K562 (cell line): ENCODE results near the gene DPEP1. TPM values are rescaled to one million over a fixed set of nuclear protein-coding genes. Genes with fewer than 3 reads are reported as not detected.
A peak's percentile ranks its signal among the peaks of the same experiment; 100 is the strongest.

Experiments
- ATAC-seq: fragments of 200-7000 bp; cut with Tn5 transposase; 3 replicates; pipeline ENCODE4 v1.9.1; 2020; ENCODE audit warnings: moderate library complexity
- BruUV-seq: library from RNA; stranded (reverse); fragments of 400-500 nt; replicated peaks from 2 replicates; lab custom pipeline; 2021; lab: Mats Ljungman, UMichigan
- CTCF ChIA-PET: fragments of 300-600 bp; formaldehyde crosslinking; extraction: SDS; loops from one replicate; lab custom pipeline; 2021; ENCODE audit warnings: low intra/inter-chr PET ratio; lab: Yijun Ruan, JAX
- POLR2A ChIA-PET: fragments of 300-600, 350-650 bp; sonication (Branson Sonifier 250); formaldehyde crosslinking; extraction: SDS; loops from one replicate; lab custom pipeline; 2021; ENCODE audit warnings: antibody characterized with exemption, inconsistent platforms; lab: Yijun Ruan, JAX
- DNase-seq, 4 experiments: peaks; one replicate each; pipeline versions ENCODE4 v3.0.0 to v3.0.0-alpha.2; 2011 to 2018; ENCODE audit warnings: low spot score in 3 of 4, mixed read lengths in 3 of 4; ENCODE audit errors: extremely low read depth in 1 of 4
- FAIRE-seq: peaks from 2 replicates; lab custom pipeline; 2011; peaks lifted over from hg19 to GRCh38; lab: Jason Lieb, UNC
- H2AFZ ChIP-seq: 2 replicates; pipeline ENCODE4 v1.6.0; 2011; ENCODE audit warnings: low read depth, low read length, control low read depth, inconsistent platforms
- H3K27ac ChIP-seq: fragments of 200-600 bp; 3 replicates; pipeline ENCODE4 v1.8.0; 2011; ENCODE audit warnings: low read depth, mild to moderate bottlenecking, control low read depth, inconsistent platforms, low read length, moderate library complexity, mixed read lengths; ENCODE audit errors: extremely low read depth
- H3K27me3 ChIP-seq, 2 experiments: fragments of 300-600 bp in 1 of 2; 2 replicates in 1 of 2; 3 replicates in 1 of 2; pipeline versions ENCODE4 v1.6.0 to v1.8.0; 2011; ENCODE audit warnings: inconsistent platforms in 2 of 2, low read length in 2 of 2, mild to moderate bottlenecking in 1 of 2, mixed read lengths in 1 of 2, moderate library complexity in 1 of 2; ENCODE audit not compliant: control insufficient read depth in 2 of 2, insufficient read depth in 2 of 2
- H3K36me3 ChIP-seq: fragments of 300-600 bp; 3 replicates; pipeline ENCODE4 v1.8.0; 2011; ENCODE audit warnings: mild to moderate bottlenecking, low read length, inconsistent platforms; ENCODE audit not compliant: control insufficient read depth, insufficient read depth
- H3K4me1 ChIP-seq, 2 experiments: fragments of 200-600 bp in 1 of 2; replicated peaks in 1 of 2; 2 replicates in 1 of 2; 3 replicates in 1 of 2; pipeline versions ENCODE4 v1.5.1 to v1.8.0; 2011; ENCODE audit warnings: inconsistent platforms in 2 of 2, low read length in 2 of 2, mild to moderate bottlenecking in 1 of 2, mixed read lengths in 1 of 2, moderate library complexity in 1 of 2; ENCODE audit not compliant: control insufficient read depth in 2 of 2, insufficient read depth in 2 of 2
- H3K4me2 ChIP-seq: 2 replicates; pipeline ENCODE4 v1.6.1; 2011; ENCODE audit warnings: low read length, control low read depth, inconsistent platforms, mixed read lengths; ENCODE audit not compliant: insufficient read depth
- H3K4me3 ChIP-seq: fragments of 200-600 bp; sonication (generic), shearing (Covaris generic); 2 replicates; pipeline ENCODE4 v1.5.1; 2016; ENCODE audit warnings: control low read depth, inconsistent platforms
- H3K79me2 ChIP-seq: fragments of 200-600 bp; 3 replicates; pipeline ENCODE4 v1.8.0; 2011; ENCODE audit warnings: low read length, inconsistent platforms; ENCODE audit not compliant: control insufficient read depth, insufficient read depth
- H3K9ac ChIP-seq, 2 experiments: 2 replicates each; pipeline versions ENCODE4 v1.6.0 to v1.6.1; 2011; ENCODE audit warnings: low read depth in 2 of 2, low read length in 2 of 2, control low read depth in 1 of 2, inconsistent platforms in 1 of 2, mild to moderate bottlenecking in 1 of 2, mixed read lengths in 1 of 2; ENCODE audit not compliant: insufficient read depth in 1 of 2
- H3K9me1 ChIP-seq: one replicate; pipeline ENCODE4 v1.6.0; 2011; ENCODE audit warnings: inconsistent platforms, mild to moderate bottlenecking, low read length, moderate library complexity; ENCODE audit not compliant: control insufficient read depth, insufficient read depth
- H3K9me3 ChIP-seq: replicated peaks from 2 replicates; pipeline ENCODE4 v1.5.1; 2011; ENCODE audit warnings: low read depth, low read length, inconsistent platforms; ENCODE audit not compliant: control insufficient read depth, insufficient read depth
- H4K20me1 ChIP-seq: replicated peaks from 2 replicates; pipeline ENCODE4 v1.6.1; 2011; ENCODE audit warnings: low read length, inconsistent platforms, mixed read lengths; ENCODE audit not compliant: control insufficient read depth, insufficient read depth
- DNMT1 ChIP-seq: fragments of 450-650 bp; IDR thresholded peaks from 2 replicates; pipeline ENCODE4 v1.6.1; 2016; ENCODE audit warnings: antibody characterized with exemption, mild to moderate bottlenecking
- JUND ChIP-seq, 2 experiments: IDR thresholded peaks; 2 replicates in 1 of 2; 3 replicates in 1 of 2; pipeline ENCODE4 v1.6.1; 2011; ENCODE audit warnings: borderline replicate concordance in 2 of 2, low read depth in 2 of 2, low read length in 2 of 2, improper control_type of control experiment in 1 of 2, missing biosample characterization in 1 of 2, missing genetic modification characterization in 1 of 2, missing genetic modification reagents in 1 of 2
- KLF10 ChIP-seq: fragments of 250-450 bp; sonication (Bioruptor Pico); IDR thresholded peaks from 2 replicates; pipeline ENCODE4 v1.6.1; 2021; ENCODE audit warnings: matching md5 sums
- MIER1 ChIP-seq: fragments of 450-650 bp; IDR thresholded peaks from 2 replicates; pipeline ENCODE4 v1.6.1; 2016; ENCODE audit warnings: antibody characterized with exemption, mild to moderate bottlenecking, low read depth
- POLR3G ChIP-seq: IDR thresholded peaks from 2 replicates; pipeline ENCODE4 v1.6.1; 2011; ENCODE audit not compliant: insufficient read length, insufficient replicate concordance; ENCODE audit errors: extremely low read depth
- STAG1 ChIP-seq: sonication (generic); formaldehyde crosslinking; IDR thresholded peaks from 2 replicates; pipeline ENCODE4 v1.5.0; 2020; ENCODE audit warnings: missing genetic modification reagents, borderline replicate concordance
- WGBS: fragments of 100-300 bp; shearing (Covaris generic); methylation state at CpG from one replicate; pipeline ENCODE4 v1.1.6; 2016; ENCODE audit warnings: low coverage, mixed read lengths; ENCODE audit not compliant: insufficient coverage; ENCODE audit errors: missing lambda C conversion rate; 5-methylcytosine and 5-hydroxymethylcytosine counted together
- in situ Hi-C: fragments of 300-500 bp; cut with MboI; formaldehyde crosslinking; loops from 4 replicates; pipeline ENCODE4 v1.15.0; 2018; ENCODE audit warnings: inconsistent platforms, mixed read lengths
- intact Hi-C: fragments of 100-400 bp; cut with micrococcal nuclease; formaldehyde crosslinking; loops from 2 replicates; pipeline ENCODE4 v1.14.2; 2022
- polyA plus RNA-seq, 8 experiments: library from polyadenylated mRNA; depleted of rRNA in 4 of 8; stranded (reverse) in 5 of 8; unstranded in 3 of 8; fragments of >200 nt; fragmentation: Nextera tagmentation in 2 of 8; fragmentation: Illumina TruSeq in 1 of 8; extraction: Ambion mirVana in 2 of 8; extraction: Trizol in 1 of 8; gene quantifications; 2 replicates each; pipeline versions ENCODE4 v1.2.1 to v1.2.3, GENCODE V29; 2011 to 2014; ENCODE audit warnings: inconsistent platforms in 1 of 8, missing spikeins in 1 of 8
- total RNA-seq, 7 experiments: library from RNA; depleted of rRNA in 6 of 7; stranded (reverse); fragments of >200 nt in 6 of 7; fragmentation: Illumina TruSeq in 2 of 7; extraction: Trizol in 2 of 7; gene quantifications; 2 replicates each; pipeline versions ENCODE4 v1.2.1 to v1.2.3, GENCODE V29; 2011 to 2021; ENCODE audit warnings: low replicate concordance in 1 of 7
- TF ChIP-seq, protein P1 (sequence below): sonication (generic); formaldehyde crosslinking; IDR thresholded peaks from 2 replicates; pipeline ENCODE4 v1.8.0; 2022; ENCODE audit warnings: mild to moderate bottlenecking, missing genetic modification reagents
- TF ChIP-seq, protein P2 (sequence below), 2 experiments: fragments of 450-650 bp in 1 of 2; sonication (generic) in 1 of 2; formaldehyde crosslinking in 1 of 2; IDR thresholded peaks in 1 of 2; conservative IDR thresholded peaks in 1 of 2; 2 replicates each; pipeline versions ENCODE4 v1.6.1 to v1.8.1; 2016 to 2023; ENCODE audit warnings: mild to moderate bottlenecking in 2 of 2, moderate library complexity in 2 of 2, inconsistent platforms in 1 of 2, missing genetic modification reagents in 1 of 2
- TF ChIP-seq, protein P3 (sequence below): fragments of 250-450 bp; sonication (Bioruptor Pico); IDR thresholded peaks from 2 replicates; pipeline ENCODE4 v1.4.0; 2020; ENCODE audit warnings: borderline replicate concordance
- TF ChIP-seq, protein P4 (sequence below): IDR thresholded peaks from 3 replicates; pipeline ENCODE4 v1.6.1; 2011; ENCODE audit warnings: borderline replicate concordance, mild to moderate bottlenecking; ENCODE audit not compliant: insufficient read length, insufficient read depth

The DPEP1 gene
- total and polyA plus RNA-seq, 9 of the 15 experiments (the other 6 are each of a cell fraction or from before 2014, with no cell fraction given): 0.14 to 0.31 (median 0.20) TPM; not detected in 6

DNA sequence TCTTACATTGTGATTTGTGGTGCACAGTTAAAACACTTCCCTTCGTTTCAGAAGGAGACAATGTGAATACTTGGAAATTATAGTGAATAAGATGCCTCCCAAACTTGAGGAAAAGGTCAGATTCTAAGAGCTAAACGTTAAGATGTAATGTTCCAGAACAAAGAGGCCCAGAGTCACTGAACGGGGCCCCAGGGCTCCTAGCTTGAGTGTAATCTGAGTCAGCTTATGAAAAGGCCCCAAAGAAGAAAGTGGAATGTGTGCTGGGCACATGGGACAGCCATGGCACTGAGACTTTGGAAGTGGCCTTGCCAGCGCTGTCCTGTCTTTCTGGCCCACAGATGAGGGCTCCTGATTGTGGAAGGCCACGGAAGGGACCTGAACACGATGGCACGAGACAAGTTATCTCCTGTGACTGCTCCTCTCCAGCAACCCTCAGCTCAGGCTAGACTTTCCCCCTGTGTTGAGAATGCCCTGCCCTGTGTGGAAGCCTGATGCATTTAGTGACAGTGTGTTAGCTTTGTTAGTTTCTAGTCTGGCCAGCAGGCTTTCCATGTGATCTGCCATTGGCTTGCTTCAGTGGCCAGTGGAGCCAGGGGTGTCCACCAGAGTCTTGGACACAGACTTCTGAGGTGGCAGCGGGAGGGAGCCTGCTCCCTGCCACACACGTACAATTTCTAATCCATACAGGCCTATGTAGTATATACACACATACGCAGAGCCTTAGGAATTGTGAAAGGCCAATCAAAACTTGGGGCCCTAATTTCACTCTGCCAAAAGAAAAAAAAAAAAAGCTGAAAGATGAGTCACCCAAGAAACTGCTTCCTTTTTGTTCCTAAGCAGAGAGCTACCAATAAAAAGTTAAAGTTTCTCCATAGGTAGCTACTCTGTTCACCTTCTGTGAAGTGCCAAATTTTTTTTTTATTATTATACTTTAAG is 57.3 kb downstream of the DPEP1 start:
- no TSS peak for BruUV-seq
- Histone ChIP-seq H3K9me3 (no peaks in the 10 kb centered on the region), H4K20me1 (no peaks in the 10 kb centered on the region), H3K9ac (0 out of 4 replicates have a peak overlapping the region, but pooled peaks of 1 of the 2 experiments have one; percentile 6), H3K4me3 (no peak overlapping the region), H3K79me2 (no peaks in the 10 kb centered on the region), H3K27me3 (no peaks in the 10 kb centered on the region), H3K27ac (peak overlapping the region; percentile 26; the same call in 1 of the 3 replicates), H3K4me2 (no peak overlapping the region), H3K9me1 (no peaks in the 10 kb centered on the region), H3K4me1 (peaks cover 0 to 23% of the 10 kb centered on the region in 2 experiments; a peak in 3 of 5 replicates), H2AFZ (no peak overlapping the region), H3K36me3 (no peaks in the 10 kb centered on the region)
- FAIRE-seq (no peak), ATAC-seq (peak; percentile 18; the same call in 2 of the 3 replicates), DNase-seq (no peak)
- 54% methylated on average over 10 of the region's 10 CpGs for WGBS
- CTCF ChIA-PET: no interaction called here
- intact Hi-C loops: no loop called here
- POLR2A ChIA-PET: no interaction called here
- in situ Hi-C loops: no loop called here
- no peak for TF ChIP-seq MIER1
- TF ChIP-seq, protein P1, sequence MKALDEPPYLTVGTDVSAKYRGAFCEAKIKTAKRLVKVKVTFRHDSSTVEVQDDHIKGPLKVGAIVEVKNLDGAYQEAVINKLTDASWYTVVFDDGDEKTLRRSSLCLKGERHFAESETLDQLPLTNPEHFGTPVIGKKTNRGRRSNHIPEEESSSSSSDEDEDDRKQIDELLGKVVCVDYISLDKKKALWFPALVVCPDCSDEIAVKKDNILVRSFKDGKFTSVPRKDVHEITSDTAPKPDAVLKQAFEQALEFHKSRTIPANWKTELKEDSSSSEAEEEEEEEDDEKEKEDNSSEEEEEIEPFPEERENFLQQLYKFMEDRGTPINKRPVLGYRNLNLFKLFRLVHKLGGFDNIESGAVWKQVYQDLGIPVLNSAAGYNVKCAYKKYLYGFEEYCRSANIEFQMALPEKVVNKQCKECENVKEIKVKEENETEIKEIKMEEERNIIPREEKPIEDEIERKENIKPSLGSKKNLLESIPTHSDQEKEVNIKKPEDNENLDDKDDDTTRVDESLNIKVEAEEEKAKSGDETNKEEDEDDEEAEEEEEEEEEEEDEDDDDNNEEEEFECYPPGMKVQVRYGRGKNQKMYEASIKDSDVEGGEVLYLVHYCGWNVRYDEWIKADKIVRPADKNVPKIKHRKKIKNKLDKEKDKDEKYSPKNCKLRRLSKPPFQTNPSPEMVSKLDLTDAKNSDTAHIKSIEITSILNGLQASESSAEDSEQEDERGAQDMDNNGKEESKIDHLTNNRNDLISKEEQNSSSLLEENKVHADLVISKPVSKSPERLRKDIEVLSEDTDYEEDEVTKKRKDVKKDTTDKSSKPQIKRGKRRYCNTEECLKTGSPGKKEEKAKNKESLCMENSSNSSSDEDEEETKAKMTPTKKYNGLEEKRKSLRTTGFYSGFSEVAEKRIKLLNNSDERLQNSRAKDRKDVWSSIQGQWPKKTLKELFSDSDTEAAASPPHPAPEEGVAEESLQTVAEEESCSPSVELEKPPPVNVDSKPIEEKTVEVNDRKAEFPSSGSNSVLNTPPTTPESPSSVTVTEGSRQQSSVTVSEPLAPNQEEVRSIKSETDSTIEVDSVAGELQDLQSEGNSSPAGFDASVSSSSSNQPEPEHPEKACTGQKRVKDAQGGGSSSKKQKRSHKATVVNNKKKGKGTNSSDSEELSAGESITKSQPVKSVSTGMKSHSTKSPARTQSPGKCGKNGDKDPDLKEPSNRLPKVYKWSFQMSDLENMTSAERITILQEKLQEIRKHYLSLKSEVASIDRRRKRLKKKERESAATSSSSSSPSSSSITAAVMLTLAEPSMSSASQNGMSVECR (CRISPR knock-in tag): no peak
- TF ChIP-seq POLR3G: no peak
- TF ChIP-seq JUND (IDR thresholded peaks at IDR 0.05; ENCODE audit: borderline replicate concordance, low read depth, low read length): no peak
- peak; percentile 44; the same call in 1 of the 3 replicates for TF ChIP-seq JUND (tag; IDR thresholded peaks at IDR 0.05; ENCODE audit: borderline replicate concordance, low read depth, low read length)
- TF ChIP-seq, protein P2, sequence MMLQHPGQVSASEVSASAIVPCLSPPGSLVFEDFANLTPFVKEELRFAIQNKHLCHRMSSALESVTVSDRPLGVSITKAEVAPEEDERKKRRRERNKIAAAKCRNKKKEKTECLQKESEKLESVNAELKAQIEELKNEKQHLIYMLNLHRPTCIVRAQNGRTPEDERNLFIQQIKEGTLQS (IDR thresholded peaks at IDR 0.05): peak; percentile 26; the same call in 1 of the 2 replicates
- TF ChIP-seq, protein P2 (CRISPR knock-in tag; conservative IDR thresholded peaks at IDR 0.05): no peak
- TF ChIP-seq KLF10 (CRISPR knock-in tag): no peak
- TF ChIP-seq, protein P3, sequence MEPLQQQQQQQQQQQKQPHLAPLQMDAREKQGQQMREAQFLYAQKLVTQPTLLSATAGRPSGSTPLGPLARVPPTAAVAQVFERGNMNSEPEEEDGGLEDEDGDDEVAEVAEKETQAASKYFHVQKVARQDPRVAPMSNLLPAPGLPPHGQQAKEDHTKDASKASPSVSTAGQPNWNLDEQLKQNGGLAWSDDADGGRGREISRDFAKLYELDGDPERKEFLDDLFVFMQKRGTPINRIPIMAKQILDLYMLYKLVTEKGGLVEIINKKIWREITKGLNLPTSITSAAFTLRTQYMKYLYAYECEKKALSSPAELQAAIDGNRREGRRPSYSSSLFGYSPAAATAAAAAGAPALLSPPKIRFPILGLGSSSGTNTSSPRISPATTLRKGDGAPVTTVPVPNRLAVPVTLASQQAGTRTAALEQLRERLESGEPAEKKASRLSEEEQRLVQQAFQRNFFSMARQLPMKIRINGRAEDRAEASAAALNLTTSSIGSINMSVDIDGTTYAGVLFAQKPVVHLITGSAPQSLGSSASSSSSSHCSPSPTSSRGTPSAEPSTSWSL: no peak
- TF ChIP-seq, protein P4, sequence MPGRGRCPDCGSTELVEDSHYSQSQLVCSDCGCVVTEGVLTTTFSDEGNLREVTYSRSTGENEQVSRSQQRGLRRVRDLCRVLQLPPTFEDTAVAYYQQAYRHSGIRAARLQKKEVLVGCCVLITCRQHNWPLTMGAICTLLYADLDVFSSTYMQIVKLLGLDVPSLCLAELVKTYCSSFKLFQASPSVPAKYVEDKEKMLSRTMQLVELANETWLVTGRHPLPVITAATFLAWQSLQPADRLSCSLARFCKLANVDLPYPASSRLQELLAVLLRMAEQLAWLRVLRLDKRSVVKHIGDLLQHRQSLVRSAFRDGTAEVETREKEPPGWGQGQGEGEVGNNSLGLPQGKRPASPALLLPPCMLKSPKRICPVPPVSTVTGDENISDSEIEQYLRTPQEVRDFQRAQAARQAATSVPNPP: no peak
- no peak for TF ChIP-seq STAG1 (CRISPR knock-in tag)
- TF ChIP-seq DNMT1: no peak
